Measurements from ENCODE around the gene CST7. TPM values are rescaled to one million over a fixed set of nuclear protein-coding genes. Genes with fewer than 3 reads are reported as not detected.

CST7 gene
- total RNA-seq, 1 donor from 2014 or later, result not detected

DNA sequence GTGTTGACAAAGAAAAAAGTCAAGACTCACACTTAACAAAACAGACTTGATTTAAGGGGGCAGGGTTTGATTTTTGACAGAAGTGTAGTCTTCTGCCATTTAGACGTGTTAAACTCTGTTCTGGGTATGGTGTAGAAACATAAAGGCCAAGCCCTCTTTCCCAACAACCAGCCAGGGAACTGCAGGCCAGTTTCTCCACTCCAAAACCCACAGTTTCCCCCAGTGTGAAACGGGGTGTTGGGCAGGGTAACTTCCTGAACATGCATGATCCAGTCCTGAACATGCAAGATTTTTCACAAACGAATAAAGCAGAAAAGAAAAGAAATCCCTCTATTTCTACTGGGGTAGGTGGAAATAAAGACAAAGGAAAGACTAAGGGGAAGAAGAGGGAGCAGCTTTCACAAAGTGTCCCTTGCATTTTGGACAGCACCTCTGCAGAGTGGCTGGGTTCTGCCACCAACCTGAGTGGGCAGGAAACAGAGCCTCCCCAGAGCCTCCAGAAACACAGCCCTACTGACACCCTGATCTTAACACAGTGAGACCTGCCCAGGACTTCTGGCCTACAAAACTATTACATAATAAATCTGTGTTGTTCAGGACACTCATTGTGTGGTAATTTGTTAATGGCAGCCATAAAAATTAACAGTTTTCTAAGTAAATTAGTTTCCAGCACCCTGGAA lies 36.0 kb downstream of the CST7 start:
- intact Hi-C loops (cut with DNase I), result no loop called here
- TF ChIP-seq, protein P1, sequence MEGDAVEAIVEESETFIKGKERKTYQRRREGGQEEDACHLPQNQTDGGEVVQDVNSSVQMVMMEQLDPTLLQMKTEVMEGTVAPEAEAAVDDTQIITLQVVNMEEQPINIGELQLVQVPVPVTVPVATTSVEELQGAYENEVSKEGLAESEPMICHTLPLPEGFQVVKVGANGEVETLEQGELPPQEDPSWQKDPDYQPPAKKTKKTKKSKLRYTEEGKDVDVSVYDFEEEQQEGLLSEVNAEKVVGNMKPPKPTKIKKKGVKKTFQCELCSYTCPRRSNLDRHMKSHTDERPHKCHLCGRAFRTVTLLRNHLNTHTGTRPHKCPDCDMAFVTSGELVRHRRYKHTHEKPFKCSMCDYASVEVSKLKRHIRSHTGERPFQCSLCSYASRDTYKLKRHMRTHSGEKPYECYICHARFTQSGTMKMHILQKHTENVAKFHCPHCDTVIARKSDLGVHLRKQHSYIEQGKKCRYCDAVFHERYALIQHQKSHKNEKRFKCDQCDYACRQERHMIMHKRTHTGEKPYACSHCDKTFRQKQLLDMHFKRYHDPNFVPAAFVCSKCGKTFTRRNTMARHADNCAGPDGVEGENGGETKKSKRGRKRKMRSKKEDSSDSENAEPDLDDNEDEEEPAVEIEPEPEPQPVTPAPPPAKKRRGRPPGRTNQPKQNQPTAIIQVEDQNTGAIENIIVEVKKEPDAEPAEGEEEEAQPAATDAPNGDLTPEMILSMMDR (IDR thresholded peaks at IDR 0.05), result no peak
- Histone ChIP-seq H3K9me3 (no peaks in the 10 kb centered on the region), H3K4me3 (no peak overlapping the region), H3K27ac (no peak overlapping the region), H3K36me3 (peaks cover 13 to 28% of the 10 kb centered on the region in 2 donors), H3K27me3 (no peaks in the 10 kb centered on the region), H3K4me1 (no peaks in the 10 kb centered on the region)
- DNase-seq (ENCODE audit: low spot score in 2 of 2), result peak in 1 of 2 donors; percentile 56

DNA sequence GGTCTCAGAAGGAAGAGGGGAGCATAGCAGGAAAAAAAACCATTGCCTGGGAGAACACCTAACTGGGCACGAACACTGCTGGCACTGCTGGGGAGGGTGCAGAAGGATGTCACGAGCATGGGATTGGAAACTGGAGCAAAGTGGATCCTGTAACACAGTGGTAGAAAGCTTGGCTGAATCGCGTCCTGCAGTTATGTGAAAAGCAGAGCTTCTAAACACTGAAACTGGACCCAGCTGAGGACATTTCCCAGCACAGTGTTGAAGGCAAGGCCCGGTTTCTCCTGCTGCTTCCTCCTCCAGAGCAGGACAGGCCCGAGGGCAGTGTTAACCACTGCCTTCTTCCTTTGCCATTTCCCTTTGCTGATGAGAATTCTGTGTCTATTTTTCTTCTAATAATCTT lies 36.7 kb downstream of the CST7 start:
- TF ChIP-seq, protein P1 (IDR thresholded peaks at IDR 0.05), result no peak
- peaks cover 7 to 21% of the 10 kb centered on the region in 2 donors for H3K36me3 ChIP-seq
- intact Hi-C loops (cut with DNase I), result no loop called here
- H3K9me3 ChIP-seq, result no peaks in the 10 kb centered on the region
- H3K27me3 ChIP-seq, result no peaks in the 10 kb centered on the region
- DNase-seq (ENCODE audit: low spot score in 2 of 2), result peak in 1 of 2 donors; percentile 55
- H3K27ac ChIP-seq, result no peak overlapping the region
- no peaks in the 10 kb centered on the region for H3K4me1 ChIP-seq
- no peak overlapping the region for H3K4me3 ChIP-seq

DNA sequence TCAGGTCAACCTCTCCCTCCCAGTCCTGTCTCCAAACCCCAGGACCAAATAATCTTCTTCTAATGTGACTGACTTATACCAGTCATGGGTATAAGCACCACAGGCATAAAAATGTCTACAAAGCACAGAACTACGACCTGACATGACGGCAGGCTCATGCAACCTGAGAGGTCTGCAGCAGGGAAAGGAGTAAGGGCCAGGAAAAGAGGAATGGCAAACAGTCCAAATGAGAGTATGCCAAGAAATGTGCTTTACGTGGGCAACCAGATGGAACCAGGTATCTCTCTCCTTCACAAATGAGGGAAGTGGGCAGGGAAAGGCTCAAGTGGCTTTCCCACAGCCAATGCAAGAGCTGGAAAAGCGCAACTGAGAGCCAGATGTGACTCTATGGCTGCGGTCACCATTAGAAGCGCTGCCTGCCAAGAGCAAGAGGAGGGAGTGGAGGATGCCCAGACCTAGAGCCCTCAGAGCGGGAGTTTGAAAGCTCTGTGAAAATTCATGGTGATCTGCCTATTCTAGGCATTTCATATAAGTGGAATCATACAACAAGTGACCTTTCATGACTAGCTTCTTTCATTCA lies 37.5 kb downstream of the CST7 start:
- Histone ChIP-seq H3K4me3 (no peak overlapping the region), H3K27me3 (no peaks in the 10 kb centered on the region), H3K9me3 (no peaks in the 10 kb centered on the region), H3K36me3 (peaks cover 2 to 16% of the 10 kb centered on the region in 2 donors), H3K27ac (no peak overlapping the region), H3K4me1 (peaks cover 0 to 6% of the 10 kb centered on the region in 2 donors)
- peak in 1 of 2 donors; percentile 21 for DNase-seq (ENCODE audit: low spot score in 2 of 2)
- TF ChIP-seq, protein P1 (IDR thresholded peaks at IDR 0.05), result no peak
- intact Hi-C loops (cut with DNase I), result no loop called here

DNA sequence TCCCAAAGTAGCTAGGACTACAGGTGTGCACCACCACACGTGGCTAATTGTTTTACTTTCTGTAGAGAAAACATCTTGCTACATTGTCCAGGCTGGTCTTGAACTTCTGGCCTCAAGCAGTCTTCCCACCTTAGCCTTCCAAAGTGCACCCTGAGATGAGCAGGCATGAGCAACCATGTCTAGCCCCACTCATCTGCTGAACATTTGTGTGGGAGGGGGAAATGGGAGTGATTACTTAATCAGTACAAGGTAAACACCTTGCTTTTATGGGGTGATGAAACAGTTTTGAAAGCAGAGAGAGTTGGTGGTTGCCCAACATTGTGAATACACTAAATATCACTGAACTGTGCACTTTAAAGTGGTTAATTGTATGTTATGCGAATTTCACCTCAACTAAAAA lies 38.2 kb downstream of the CST7 start:
- TF ChIP-seq, protein P1 (IDR thresholded peaks at IDR 0.05), result no peak
- DNase-seq (ENCODE audit: low spot score in 2 of 2), result peak in 1 of 2 donors; percentile 19
- H3K36me3 ChIP-seq, result peaks cover 0 to 12% of the 10 kb centered on the region in 2 donors
- no peak overlapping the region for H3K4me3 ChIP-seq
- no peaks in the 10 kb centered on the region for H3K9me3 ChIP-seq
- H3K27me3 ChIP-seq, result no peaks in the 10 kb centered on the region
- H3K4me1 ChIP-seq, result peaks cover 0 to 6% of the 10 kb centered on the region in 2 donors
- no peak overlapping the region for H3K27ac ChIP-seq
- intact Hi-C loops (cut with DNase I), result no loop called here

DNA sequence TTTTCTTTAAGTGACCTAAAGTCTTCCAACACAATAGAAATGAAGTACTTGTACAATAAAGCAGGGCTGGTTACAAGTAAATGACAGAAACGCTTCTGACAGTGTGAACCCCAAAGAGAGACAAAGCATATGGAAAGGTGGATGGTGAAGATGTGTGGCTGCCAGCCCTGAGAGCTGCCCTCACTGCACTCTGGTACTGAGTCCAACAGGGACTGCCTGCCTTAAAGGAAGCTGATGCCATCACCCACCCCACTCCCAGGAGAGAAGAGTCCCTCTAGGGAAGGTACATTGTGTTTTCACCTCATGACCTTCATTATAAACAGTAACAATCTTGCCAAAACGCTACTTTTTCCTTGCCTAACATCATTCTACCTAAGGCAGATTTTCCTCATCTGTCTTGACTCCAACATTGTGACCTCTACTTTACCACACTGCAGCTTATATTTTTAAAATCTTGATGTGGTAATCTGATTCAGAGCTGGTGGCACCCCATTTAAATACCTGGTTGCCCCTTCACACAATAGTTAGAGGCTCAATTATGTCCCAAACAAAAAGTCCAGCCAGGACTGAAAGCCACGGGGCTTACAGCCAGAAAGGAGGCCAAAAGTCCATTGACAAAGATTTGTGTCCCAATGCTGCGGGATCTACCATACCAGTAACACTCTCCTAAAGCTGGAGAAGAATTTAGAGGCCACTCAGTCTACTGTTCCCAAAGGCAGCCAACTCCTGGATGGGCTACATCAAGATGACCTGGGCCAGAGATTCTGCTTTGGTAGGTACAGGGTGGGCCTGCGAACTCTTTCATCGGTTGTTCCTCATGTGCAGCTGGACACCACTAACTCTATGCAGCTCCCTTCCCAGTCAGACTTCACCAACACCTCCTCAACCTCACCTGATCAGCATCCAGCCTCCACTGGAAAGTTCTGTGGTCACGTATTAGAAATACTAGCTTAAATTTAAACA lies 39.1 kb downstream of the CST7 start:
- Histone ChIP-seq H3K27ac (no peak overlapping the region), H3K4me1 (peaks cover 0 to 6% of the 10 kb centered on the region in 2 donors), H3K27me3 (no peaks in the 10 kb centered on the region), H3K9me3 (no peaks in the 10 kb centered on the region), H3K4me3 (no peak overlapping the region), H3K36me3 (peaks cover 0 to 2% of the 10 kb centered on the region in 2 donors)
- peak in 1 of 2 donors; percentile 40 for DNase-seq (ENCODE audit: low spot score in 2 of 2)
- intact Hi-C loops (cut with DNase I), result no loop called here
- TF ChIP-seq, protein P1 (IDR thresholded peaks at IDR 0.05), result no peak
